Right lobe of liver (tissue), 4 donors: ENCODE data around the gene INTS7.
"Not testable (repeated sequence)": the region's sequence is repeated elsewhere in the genome, so short reads cannot be mapped to it uniquely, and the experiment has no call there.

Experiments
- CTCF ChIP-seq, 4 donors: fragments of 200-600 bp in 3 of 4; fragments of 450-650 bp in 1 of 4; IDR thresholded peaks; one replicate each; pipeline versions ENCODE4 v1.5.1 to v1.8.0; 2016 to 2022; ENCODE audit warnings: antibody characterized with exemption in 4 of 4, mild to moderate bottlenecking in 2 of 4
- POLR2A ChIP-seq: fragments of 450-650 bp; IDR thresholded peaks from one replicate; pipeline ENCODE4 v1.6.1; 2017; ENCODE audit warnings: antibody characterized with exemption, mild to moderate bottlenecking
- donor health status: DM: no; HTN: no; CAD: no.
- donor health status: DM: no; HTN: no; CAD: no.
- donor health status: DM: no; HTN: yes; CAD: no.

DNA sequence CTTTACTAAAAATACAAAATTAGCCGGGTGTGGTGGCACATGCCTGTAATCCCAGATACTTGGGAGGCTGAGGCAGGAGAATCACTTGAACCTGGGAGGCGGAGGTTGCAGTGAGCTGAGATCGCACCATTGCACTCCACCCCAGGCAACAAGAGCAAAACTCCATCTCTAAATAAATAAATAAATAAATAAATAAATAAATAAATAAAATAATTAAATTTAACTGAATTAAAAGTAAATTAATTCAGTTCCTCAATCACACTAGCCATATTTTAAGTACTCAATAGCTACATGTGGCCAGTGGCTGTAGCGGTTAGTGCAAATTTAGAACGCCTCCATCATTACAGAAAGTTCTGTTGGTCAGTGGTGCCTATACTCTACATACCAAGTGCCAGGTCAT, 97.9 kb downstream of the INTS7 start:
- TF ChIP-seq CTCF (IDR thresholded peaks at IDR 0.05); POLR2A: not testable (repeated sequence)
